ENCODE measurements around the gene EPG5.

DNA sequence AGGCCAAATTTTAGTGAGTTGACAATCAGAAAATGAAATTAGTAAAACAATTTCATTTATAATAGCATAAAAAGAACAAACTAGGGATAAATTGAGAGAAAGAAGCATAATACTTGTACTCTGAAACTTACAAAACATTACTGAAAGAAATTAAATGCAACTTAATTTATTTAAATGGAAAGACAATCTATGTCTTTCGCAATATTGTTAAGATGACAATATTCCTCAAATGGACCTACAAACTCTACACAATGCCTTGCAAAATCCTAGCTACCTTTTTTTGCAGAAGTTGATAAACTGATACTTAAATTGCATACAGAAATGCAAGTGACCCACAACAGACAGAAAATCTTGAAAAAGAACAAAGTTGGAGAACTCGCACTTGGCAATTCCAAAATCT lies 9.1 kb downstream of the EPG5 start:
- TF ChIP-seq, protein P1, sequence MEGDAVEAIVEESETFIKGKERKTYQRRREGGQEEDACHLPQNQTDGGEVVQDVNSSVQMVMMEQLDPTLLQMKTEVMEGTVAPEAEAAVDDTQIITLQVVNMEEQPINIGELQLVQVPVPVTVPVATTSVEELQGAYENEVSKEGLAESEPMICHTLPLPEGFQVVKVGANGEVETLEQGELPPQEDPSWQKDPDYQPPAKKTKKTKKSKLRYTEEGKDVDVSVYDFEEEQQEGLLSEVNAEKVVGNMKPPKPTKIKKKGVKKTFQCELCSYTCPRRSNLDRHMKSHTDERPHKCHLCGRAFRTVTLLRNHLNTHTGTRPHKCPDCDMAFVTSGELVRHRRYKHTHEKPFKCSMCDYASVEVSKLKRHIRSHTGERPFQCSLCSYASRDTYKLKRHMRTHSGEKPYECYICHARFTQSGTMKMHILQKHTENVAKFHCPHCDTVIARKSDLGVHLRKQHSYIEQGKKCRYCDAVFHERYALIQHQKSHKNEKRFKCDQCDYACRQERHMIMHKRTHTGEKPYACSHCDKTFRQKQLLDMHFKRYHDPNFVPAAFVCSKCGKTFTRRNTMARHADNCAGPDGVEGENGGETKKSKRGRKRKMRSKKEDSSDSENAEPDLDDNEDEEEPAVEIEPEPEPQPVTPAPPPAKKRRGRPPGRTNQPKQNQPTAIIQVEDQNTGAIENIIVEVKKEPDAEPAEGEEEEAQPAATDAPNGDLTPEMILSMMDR (IDR thresholded peaks at IDR 0.05) = no peak
- TF ChIP-seq POLR2AphosphoS5 (IDR thresholded peaks at IDR 0.05; ENCODE audit: low read depth, low read length) = no peak

All from Panc1 (cell line).